Measurements from ENCODE around the gene CMPK1.

The CMPK1 gene

DNA sequence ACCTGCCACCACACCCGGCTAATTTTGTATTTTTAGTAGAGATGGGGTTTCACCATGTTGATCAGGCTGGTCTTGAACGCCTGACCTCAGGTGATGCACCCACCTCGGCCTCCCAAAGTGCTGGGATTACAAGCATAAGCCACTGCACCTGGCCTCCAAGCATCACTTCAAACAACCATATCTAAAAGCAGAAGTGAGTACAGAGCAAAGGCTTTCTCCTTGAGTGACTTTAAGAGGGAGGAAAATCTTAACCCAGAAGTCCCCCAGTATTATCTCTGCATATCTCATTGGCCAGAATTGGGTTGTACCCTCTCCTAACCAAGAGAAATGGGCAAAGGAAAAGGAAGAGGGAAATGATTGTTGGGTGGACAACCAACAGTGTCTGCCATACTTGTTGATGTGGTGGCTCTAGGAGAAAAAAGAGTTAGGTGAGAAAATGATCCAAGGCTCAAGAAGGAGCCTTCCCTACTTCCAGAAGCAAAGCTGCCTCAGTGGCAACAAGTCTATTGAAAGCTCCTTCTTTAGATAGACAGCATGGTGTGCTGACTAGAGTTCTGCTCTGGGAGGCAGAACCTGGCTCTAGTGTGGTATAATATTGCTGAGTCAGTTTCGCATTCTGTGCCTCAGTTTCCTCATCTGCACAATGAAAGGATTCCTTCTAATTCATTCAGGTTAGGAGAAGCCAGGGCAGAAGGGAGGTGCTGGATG, 65.7 kb downstream of the CMPK1 start:
- no peak for DNase-seq

GRCh38 chr1:47399846-47400155, 66.2 kb downstream of the CMPK1 start:
- DNase-seq = no peak

DNA sequence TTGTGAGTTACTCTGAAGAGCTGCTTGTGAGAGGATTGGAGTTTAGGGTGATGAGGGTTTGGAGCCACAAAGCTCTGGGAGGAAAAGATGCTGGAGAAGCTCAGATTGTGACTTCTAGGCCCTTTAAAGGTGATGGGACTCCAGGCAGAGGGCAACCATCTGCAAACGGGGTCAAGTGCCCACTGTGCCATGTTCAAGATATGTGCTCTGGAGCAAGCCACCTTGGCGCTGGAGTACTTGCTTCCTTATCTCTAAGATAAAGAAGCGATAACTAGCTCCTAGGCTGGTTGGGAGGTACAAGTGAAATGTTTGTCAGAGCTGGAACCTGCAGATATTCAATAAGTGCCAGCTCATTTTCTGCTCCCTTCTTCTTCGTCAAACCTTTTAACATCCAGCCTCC, 68.2 kb downstream of the CMPK1 start:
- no peak for DNase-seq

GRCh38 chr1:47402591-47402990, 69.0 kb downstream of the CMPK1 start:
- no peak for DNase-seq

- DNase-seq = no peak
Measured at GRCh38 chr1:47403321-47403910, 69.8 kb downstream of the CMPK1 start.

DNA sequence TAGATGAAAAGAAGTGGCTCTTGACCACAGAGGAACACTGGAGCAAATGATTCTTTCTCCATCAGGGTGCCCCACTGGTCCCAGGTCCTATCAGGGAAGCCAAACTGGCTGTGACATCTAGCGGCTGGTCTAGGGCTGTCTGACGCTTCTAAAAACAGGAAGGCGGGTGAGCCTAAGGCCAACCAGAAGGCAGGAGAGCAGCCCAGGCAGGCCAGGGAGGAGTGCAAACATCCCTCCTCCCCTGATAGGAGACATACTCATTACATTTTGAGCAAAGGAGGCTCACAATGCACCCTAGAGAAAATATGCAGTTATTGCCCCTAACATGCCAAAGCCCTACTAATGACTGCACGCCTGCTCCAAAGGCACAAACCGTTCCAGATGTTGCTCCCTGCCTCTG, 72.1 kb downstream of the CMPK1 start:
- DNase-seq = no peak

DNA sequence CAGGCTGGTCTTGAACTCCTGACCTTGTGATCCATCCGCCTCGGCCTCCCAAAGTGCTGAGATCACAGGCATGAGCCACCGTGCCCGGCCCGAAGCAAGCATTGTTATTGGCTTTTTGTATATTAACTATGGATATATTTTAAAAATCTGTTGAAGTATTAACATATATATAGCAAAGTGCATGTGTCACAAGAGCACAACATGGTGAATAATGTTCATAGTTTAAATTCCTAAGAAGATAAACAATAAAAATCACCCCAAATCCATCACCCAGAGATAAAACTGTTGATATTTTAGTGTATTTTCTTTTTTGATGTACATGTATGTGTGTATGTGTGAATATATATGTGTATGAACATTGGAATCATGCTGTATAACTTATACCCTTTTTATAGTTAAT, 73.4 kb downstream of the CMPK1 start:
- DNase-seq = no peak

GRCh38 chr1:47407481-47407880, 73.9 kb downstream of the CMPK1 start:
- DNase-seq = no peak

GRCh38 chr1:47409311-47410067, 75.9 kb downstream of the CMPK1 start:
- DNase-seq = no peak

DNA sequence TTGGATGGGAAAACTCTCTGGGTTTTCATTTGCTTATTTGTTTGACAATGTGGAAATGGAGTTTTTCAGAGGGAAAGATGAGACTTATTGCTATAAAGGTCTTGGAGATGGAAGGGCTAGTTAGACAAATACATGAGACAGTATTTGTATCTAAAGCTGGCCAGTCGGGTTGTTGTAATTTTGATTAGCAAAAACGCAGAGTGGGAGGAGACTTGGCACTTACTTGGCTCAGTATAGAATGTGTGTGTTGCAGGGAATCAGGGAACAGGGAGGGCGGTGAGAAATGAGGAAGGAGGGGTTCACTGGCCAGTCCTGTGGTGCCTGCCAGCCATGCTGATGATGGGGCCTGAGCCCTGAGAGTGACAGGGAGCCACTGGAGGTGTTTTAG, 76.5 kb downstream of the CMPK1 start:
- DNase-seq = no peak

- DNase-seq = no peak
Measured at GRCh38 chr1:47411436-47411835, 77.8 kb downstream of the CMPK1 start.

DNA sequence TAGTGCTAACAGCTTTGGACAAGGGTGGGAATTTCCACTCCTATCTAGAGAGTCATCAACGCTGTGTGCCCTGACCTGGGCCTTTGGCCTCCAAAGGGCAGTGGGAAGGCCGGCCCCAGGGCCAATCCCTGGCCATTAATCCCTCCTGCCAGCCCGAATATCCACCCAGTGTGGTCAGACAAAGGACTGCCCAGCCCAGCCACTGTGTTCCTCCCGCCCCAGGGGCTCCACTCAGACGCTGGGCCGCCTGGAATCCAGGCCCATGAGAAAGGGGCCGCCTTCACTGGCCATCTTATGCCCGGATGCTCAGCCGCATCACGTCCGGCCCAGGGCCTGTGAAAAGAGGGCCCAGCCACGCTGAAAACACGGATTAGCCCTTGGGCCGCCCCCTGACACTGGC, 78.8 kb downstream of the CMPK1 start:
- DNase-seq = no peak

GRCh38 chr1:47415728-47416318, 82.2 kb downstream of the CMPK1 start, which contains the start of gene FOXE3:
TSS of gene FOXE3 (plus strand) at chr1:47416285. CDS start at chr1:47416316, 31 bp downstream.
- DNase-seq = no peak

DNA sequence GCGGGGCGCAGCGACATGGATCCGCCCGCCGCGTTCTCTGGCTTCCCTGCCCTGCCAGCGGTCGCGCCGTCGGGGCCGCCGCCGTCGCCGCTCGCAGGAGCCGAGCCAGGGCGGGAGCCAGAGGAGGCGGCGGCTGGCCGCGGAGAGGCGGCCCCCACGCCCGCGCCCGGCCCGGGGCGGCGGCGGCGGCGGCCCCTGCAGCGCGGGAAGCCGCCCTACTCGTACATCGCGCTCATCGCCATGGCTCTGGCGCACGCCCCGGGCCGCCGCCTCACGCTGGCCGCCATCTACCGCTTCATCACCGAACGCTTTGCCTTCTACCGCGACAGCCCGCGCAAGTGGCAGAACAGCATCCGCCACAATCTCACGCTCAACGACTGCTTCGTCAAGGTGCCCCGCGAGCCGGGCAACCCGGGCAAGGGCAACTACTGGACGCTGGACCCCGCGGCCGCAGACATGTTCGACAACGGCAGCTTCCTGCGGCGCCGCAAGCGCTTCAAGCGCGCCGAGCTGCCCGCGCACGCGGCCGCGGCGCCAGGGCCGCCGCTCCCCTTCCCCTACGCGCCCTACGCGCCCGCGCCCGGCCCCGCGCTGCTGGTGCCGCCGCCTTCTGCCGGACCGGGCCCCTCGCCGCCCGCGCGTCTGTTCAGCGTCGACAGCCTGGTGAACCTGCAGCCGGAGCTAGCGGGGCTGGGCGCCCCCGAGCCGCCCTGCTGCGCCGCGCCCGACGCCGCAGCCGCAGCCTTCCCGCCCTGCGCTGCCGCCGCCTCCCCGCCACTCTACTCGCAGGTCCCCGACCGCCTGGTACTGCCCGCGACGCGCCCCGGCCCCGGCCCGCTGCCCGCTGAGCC, 83.0 kb downstream of the CMPK1 start:
- DNase-seq = peak; percentile 14

GRCh38 chr1:47417170-47418044, 83.8 kb downstream of the CMPK1 start:
- no peak for DNase-seq

DNA sequence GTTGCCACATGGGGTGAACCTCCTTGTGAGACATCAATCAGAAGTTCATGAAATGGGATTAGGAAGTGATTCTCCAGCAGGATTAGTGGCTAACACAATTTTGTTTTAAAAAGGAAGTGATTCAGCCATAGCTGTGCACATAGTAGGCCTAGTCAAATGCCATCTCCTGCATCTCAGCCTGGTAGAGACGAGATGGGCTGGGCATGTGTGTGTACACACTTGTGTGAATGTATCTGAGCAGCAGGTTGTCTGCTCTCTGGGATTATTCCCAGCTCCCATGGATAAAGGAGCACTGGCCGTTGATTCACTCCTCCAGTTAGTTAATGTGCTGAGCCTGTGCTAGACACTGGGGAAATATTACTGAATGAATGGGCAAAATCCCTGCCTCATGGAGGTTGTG, 84.5 kb downstream of the CMPK1 start:
- no peak for DNase-seq

DNA sequence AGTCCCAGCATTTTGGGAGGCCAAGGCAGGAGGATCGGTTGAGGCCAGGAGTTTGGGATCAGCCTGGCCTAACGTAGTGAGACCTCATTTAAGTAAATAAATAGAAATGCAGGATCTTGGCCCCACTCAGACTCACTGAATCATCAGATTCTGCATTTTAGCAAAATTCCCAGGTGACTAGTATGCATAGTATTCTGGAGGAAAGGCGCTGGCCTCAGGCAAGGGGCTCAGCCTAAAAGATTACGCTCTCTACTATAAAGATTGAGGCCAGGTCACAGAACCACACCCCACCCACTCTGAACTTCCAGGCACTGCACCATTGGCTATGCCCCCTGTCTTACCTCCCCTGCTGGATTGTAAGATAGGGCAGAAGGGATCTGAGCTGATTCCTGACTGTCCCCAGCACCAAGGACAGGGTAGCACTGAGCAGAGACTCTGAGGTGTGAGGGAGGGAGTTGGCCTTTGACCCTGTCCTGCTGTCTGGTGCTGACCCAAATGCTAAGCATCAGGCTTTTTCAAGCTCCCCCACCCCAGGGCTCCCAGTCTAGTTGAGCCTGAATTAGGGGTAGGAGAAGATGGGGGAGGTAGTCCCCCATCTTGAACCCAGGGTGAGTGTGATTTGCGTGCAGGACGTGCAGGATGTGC, 85.2 kb downstream of the CMPK1 start:
- no peak for DNase-seq

DNA sequence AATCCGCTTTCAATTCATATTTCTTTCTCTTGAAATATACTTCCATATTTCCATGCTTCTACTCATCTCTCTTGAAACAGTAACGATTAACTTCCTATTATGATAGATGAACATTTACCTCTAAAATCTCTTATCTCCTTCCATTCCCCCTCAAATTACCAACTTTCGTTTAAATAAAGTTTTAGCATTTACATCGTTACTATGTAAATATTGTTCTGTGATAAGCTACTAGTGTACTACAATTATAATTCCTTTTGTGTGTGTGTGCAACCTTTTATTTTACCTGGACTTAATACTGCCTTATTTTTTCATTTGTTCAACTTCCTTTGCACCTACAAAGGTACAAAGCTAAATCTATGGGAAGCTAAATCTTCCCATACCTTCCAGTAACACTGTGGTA, 87.0 kb downstream of the CMPK1 start:
- no peak for DNase-seq

GRCh38 chr1:47423872-47424271, 90.3 kb downstream of the CMPK1 start:
- DNase-seq = no peak

DNA sequence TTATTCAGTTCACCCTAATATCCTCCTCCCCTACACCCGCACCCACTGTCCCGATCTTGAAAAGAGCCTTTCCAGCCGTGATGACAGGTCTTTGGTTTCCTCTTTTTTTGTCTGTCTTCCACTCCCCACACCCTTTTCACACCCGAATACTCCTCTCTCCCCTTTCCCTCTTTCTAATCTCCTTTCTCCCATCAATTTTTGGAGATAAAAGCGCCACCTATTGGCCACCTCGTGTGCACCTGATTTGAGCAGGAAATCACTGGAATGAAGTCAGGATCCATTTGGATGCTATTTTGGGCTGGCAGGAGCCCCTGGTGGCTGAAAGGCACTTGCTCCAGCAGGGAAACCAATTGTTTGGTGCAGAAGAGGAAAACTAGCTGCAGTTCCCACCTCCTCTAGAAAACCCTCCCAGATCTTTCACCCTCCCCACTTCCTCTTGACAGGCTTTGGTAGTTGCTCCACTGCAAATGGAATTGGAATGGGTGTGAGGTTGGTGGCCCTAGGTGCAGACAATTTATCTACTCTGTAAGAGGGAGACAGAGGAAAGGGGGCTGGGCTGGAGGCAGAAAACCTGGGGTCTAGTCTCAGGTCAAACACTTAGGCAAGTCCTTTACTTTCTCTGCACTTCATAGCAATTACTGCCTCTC, 90.9 kb downstream of the CMPK1 start:
- DNase-seq = peak; percentile 27
